HL-60 (cell line): ENCODE measurements around the gene PRDM5.

Experiments used
- CTCF ChIP-seq: IDR thresholded peaks from one replicate; pipeline ENCODE4 v1.5.1; 2011; ENCODE audit warnings: low read length, control low read depth, inconsistent platforms; ENCODE audit not compliant: insufficient read depth
- GABPA ChIP-seq: IDR thresholded peaks from 2 replicates; pipeline ENCODE4 v1.6.1; 2012; ENCODE audit warnings: low read depth
- POLR2AphosphoS5 ChIP-seq: IDR thresholded peaks from 2 replicates; pipeline ENCODE4 v1.6.1; 2012; ENCODE audit warnings: low read depth
- REST ChIP-seq: IDR thresholded peaks from 2 replicates; pipeline ENCODE4 v1.6.1; 2012; ENCODE audit warnings: low read depth; ENCODE audit not compliant: insufficient replicate concordance

GRCh38 chr4:120864969-120865368 is 57.6 kb downstream of the PRDM5 start:
- no peak for TF ChIP-seq CTCF
- no peak for TF ChIP-seq POLR2AphosphoS5
- TF ChIP-seq REST = no peak
- no peak for TF ChIP-seq GABPA
